CD4-positive, alpha-beta T cell treated with Interleukin-6 for 4 hours (primary cell): Measurements from ENCODE around the gene ZNF367.
"Not testable (repeated sequence)": the region's sequence is repeated elsewhere in the genome, so short reads cannot be mapped to it uniquely, and the experiment has no call there.

Experiments used
- DNase-seq: peaks from one replicate; pipeline ENCODE4 v3.0.0-alpha.2; 2020; ENCODE audit warnings: mixed read lengths

Gene ZNF367

GRCh38 chr9:96360523-96360922, 57.6 kb downstream of the ZNF367 start:
- DNase-seq: not testable (repeated sequence)

GRCh38 chr9:96350866-96351265, 67.3 kb downstream of the ZNF367 start:
- no peak for DNase-seq

- no peak for DNase-seq
Measured at GRCh38 chr9:96348261-96348660, 69.9 kb downstream of the ZNF367 start.

GRCh38 chr9:96345551-96345950, 72.6 kb downstream of the ZNF367 start:
- DNase-seq: no peak

- DNase-seq: no peak
Measured at GRCh38 chr9:96344458-96345180, 73.6 kb downstream of the ZNF367 start.

- DNase-seq: no peak
Measured at GRCh38 chr9:96343515-96344360, 74.4 kb downstream of the ZNF367 start.

GRCh38 chr9:96342571-96343245, 75.5 kb downstream of the ZNF367 start:
- DNase-seq: no peak

GRCh38 chr9:96340707-96341106, 77.5 kb downstream of the ZNF367 start:
- no peak for DNase-seq

GRCh38 chr9:96338299-96338698, 79.9 kb downstream of the ZNF367 start:
- DNase-seq: no peak
